ENCODE measurements around the gene PRKCZ.

- TF ChIP-seq CTCF (IDR thresholded peaks at IDR 0.05) (no peak), POLR2A (IDR thresholded peaks at IDR 0.05) (no peak)
Measured at GRCh38 chr1:2194319-2194897, 144.2 kb downstream of the PRKCZ start, which contains the start of gene FAAP20.
